IMR-90 (cell line): ENCODE results near the gene GPR157. TPM values are rescaled to one million over a fixed set of nuclear protein-coding genes. Genes with fewer than 3 reads are reported as not detected.

Source experiments
- ATAC-seq: fragments of 200-7000 bp; cut with Tn5 transposase; 2 replicates; pipeline ENCODE4 v1.9.1; 2020; ENCODE audit warnings: low read depth, mild to moderate bottlenecking, moderate library complexity
- BruUV-seq: library from RNA; stranded (reverse); fragments of 400-500 nt; replicated peaks from 2 replicates; lab custom pipeline; 2021; lab: Mats Ljungman, UMichigan
- CTCF ChIA-PET: fragments of 300-600 bp; formaldehyde crosslinking; extraction: SDS; loops from one replicate; lab custom pipeline; 2021; ENCODE audit warnings: antibody characterized with exemption; lab: Yijun Ruan, JAX
- POLR2A ChIA-PET: fragments of 300-600 bp; sonication (Branson Sonifier 250); formaldehyde crosslinking; loops from one replicate; lab custom pipeline; 2022; ENCODE audit warnings: antibody characterized with exemption; ENCODE audit not compliant: unreplicated experiment; lab: Charles Lee
- DNase-seq: peaks from one replicate; pipeline ENCODE4 v3.0.0; 2013
- H2AFZ ChIP-seq: replicated peaks from 2 replicates; pipeline ENCODE3; 2013; ENCODE audit warnings: low read length, mild to moderate bottlenecking; ENCODE audit not compliant: poor library complexity
- H2AK5ac ChIP-seq: 2 replicates; pipeline ENCODE4 v1.6.1; 2013; ENCODE audit warnings: low read depth, low read length, inconsistent platforms
- H2AK9ac ChIP-seq: replicated peaks from 2 replicates; pipeline ENCODE3; 2013; ENCODE audit warnings: mild to moderate bottlenecking, low read depth, low read length, moderate library complexity; ENCODE audit not compliant: poor library complexity
- H2BK120ac ChIP-seq: 2 replicates; pipeline ENCODE4 v1.6.1; 2013; ENCODE audit warnings: low read depth, low read length, inconsistent platforms
- H2BK15ac ChIP-seq: 3 replicates; pipeline ENCODE4 v1.6.1; 2013; ENCODE audit warnings: low read depth, low read length, inconsistent platforms
- H2BK20ac ChIP-seq: 2 replicates; pipeline ENCODE4 v1.6.1; 2013; ENCODE audit warnings: low read depth, mild to moderate bottlenecking, inconsistent platforms, low read length, moderate library complexity
- H2BK5ac ChIP-seq: 2 replicates; pipeline ENCODE4 v1.6.1; 2013; ENCODE audit warnings: mild to moderate bottlenecking, low read depth, low read length, inconsistent platforms; ENCODE audit not compliant: poor library complexity, severe bottlenecking
- H3K14ac ChIP-seq: replicated peaks from 2 replicates; pipeline ENCODE4 v1.6.1; 2013; ENCODE audit warnings: low read depth, low read length, inconsistent platforms
- H3K18ac ChIP-seq: 2 replicates; pipeline ENCODE4 v1.6.1; 2013; ENCODE audit warnings: low read depth, low read length, control low read depth
- H3K23ac ChIP-seq: 2 replicates; pipeline ENCODE4 v1.6.1; 2013; ENCODE audit warnings: low read depth, low read length, inconsistent platforms
- H3K27ac ChIP-seq: 2 replicates; pipeline ENCODE4 v1.5.1; 2013; ENCODE audit warnings: mild to moderate bottlenecking, control low read depth, low read length; ENCODE audit not compliant: insufficient read depth
- H3K27me3 ChIP-seq: 2 replicates; pipeline ENCODE4 v1.6.1; 2013; ENCODE audit warnings: low read length; ENCODE audit not compliant: control insufficient read depth, insufficient read depth
- H3K36me3 ChIP-seq: 2 replicates; pipeline ENCODE4 v1.6.1; 2013; ENCODE audit warnings: low read length, mixed read lengths; ENCODE audit not compliant: control insufficient read depth, insufficient read depth
- H3K4ac ChIP-seq: 2 replicates; pipeline ENCODE4 v1.6.1; 2013; ENCODE audit warnings: low read depth, low read length, inconsistent platforms
- H3K4me1 ChIP-seq: 2 replicates; pipeline ENCODE4 v1.6.1; 2013; ENCODE audit warnings: low read length, mixed read lengths; ENCODE audit not compliant: control insufficient read depth, insufficient read depth
- H3K4me2 ChIP-seq: 2 replicates; pipeline ENCODE4 v1.6.1; 2013; ENCODE audit warnings: low read depth, mild to moderate bottlenecking, control low read depth, low read length, moderate library complexity
- H3K4me3 ChIP-seq: 2 replicates; pipeline ENCODE4 v1.5.1; 2013; ENCODE audit warnings: low read depth, mild to moderate bottlenecking, control low read depth, low read length, moderate library complexity; ENCODE audit not compliant: insufficient read depth
- H3K56ac ChIP-seq: 2 replicates; pipeline ENCODE4 v1.6.1; 2013; ENCODE audit warnings: low read length, inconsistent platforms; ENCODE audit not compliant: insufficient read depth; ENCODE audit errors: extremely low read depth
- H3K79me1 ChIP-seq, 2 experiments: 2 replicates each; pipeline ENCODE4 v1.6.1; 2013; ENCODE audit warnings: low read length in 2 of 2, inconsistent platforms in 1 of 2, low read depth in 1 of 2
- H3K9ac ChIP-seq: 2 replicates; pipeline ENCODE4 v1.6.1; 2013; ENCODE audit warnings: low read depth, low read length, control low read depth
- H3K9me1 ChIP-seq: 2 replicates; pipeline ENCODE4 v1.6.1; 2013; ENCODE audit warnings: low read length, inconsistent platforms; ENCODE audit not compliant: insufficient read depth
- H3K9me3 ChIP-seq: 2 replicates; pipeline ENCODE4 v1.6.1; 2013; ENCODE audit warnings: low read length; ENCODE audit not compliant: control insufficient read depth, insufficient read depth
- H4K20me1 ChIP-seq: 2 replicates; pipeline ENCODE4 v1.6.1; 2013; ENCODE audit warnings: low read length, inconsistent platforms; ENCODE audit not compliant: insufficient read depth
- H4K5ac ChIP-seq: 2 replicates; pipeline ENCODE4 v1.6.1; 2013; ENCODE audit warnings: mild to moderate bottlenecking, low read depth, low read length, control low read depth
- H4K8ac ChIP-seq, 2 experiments: 2 replicates each; pipeline ENCODE4 v1.6.1; 2013; ENCODE audit warnings: low read depth in 2 of 2, low read length in 2 of 2, control low read depth in 1 of 2, inconsistent platforms in 1 of 2
- H4K91ac ChIP-seq: 2 replicates; pipeline ENCODE4 v1.6.1; 2013; ENCODE audit warnings: low read depth, low read length, inconsistent platforms; ENCODE audit not compliant: insufficient read depth
- BHLHE40 ChIP-seq: fragments of 150-350 bp; IDR thresholded peaks from 2 replicates; pipeline ENCODE4 v1.6.1; 2016; ENCODE audit warnings: mild to moderate bottlenecking, low read depth, low read length
- CTCF ChIP-seq: conservative IDR thresholded peaks from 2 replicates; pipeline ENCODE4 v1.5.1; 2012; ENCODE audit warnings: mild to moderate bottlenecking, low read depth, low read length, improper control_type of control experiment
- ELK1 ChIP-seq: fragments of 150-350 bp; IDR thresholded peaks from 2 replicates; pipeline ENCODE4 v1.6.1; 2016; ENCODE audit warnings: low read depth, mild to moderate bottlenecking, low read length, moderate library complexity, borderline replicate concordance
- FOS ChIP-seq: fragments of 150-350 bp; IDR thresholded peaks from 2 replicates; pipeline ENCODE4 v1.6.1; 2016; ENCODE audit warnings: low read depth, low read length
- MAFK ChIP-seq: IDR thresholded peaks from 2 replicates; pipeline ENCODE4 v1.6.1; 2012; ENCODE audit warnings: low read depth, low read length, improper control_type of control experiment
- MAZ ChIP-seq: IDR thresholded peaks from 2 replicates; pipeline ENCODE4 v1.6.1; 2012; ENCODE audit warnings: low read depth, mild to moderate bottlenecking, low read length, improper control_type of control experiment, moderate library complexity, borderline replicate concordance
- MXI1 ChIP-seq: IDR thresholded peaks from 2 replicates; pipeline ENCODE4 v1.6.1; 2012; ENCODE audit warnings: low read depth, mild to moderate bottlenecking, low read length, moderate library complexity, borderline replicate concordance
- POLR2A ChIP-seq: IDR thresholded peaks from 2 replicates; pipeline ENCODE4 v1.6.1; 2012; ENCODE audit warnings: mild to moderate bottlenecking, low read depth, low read length
- RAD21 ChIP-seq: IDR thresholded peaks from 2 replicates; pipeline ENCODE4 v1.6.1; 2012; ENCODE audit warnings: low read length, improper control_type of control experiment
- RCOR1 ChIP-seq: IDR thresholded peaks from 2 replicates; pipeline ENCODE4 v1.6.1; 2012; ENCODE audit warnings: mild to moderate bottlenecking, low read length, improper control_type of control experiment; ENCODE audit not compliant: insufficient replicate concordance
- SMC3 ChIP-seq: fragments of 150-350 bp; IDR thresholded peaks from 2 replicates; pipeline ENCODE4 v1.6.1; 2016; ENCODE audit warnings: low read depth, mild to moderate bottlenecking, antibody characterized with exemption, low read length, moderate library complexity
- USF2 ChIP-seq: fragments of 150-350 bp; IDR thresholded peaks from 2 replicates; pipeline ENCODE4 v1.6.1; 2017; ENCODE audit warnings: mild to moderate bottlenecking, antibody characterized with exemption, low read length, low read depth
- WGBS, 2 experiments: methylation state at CpG; one replicate each; pipeline versions ENCODE4 v1.1.5 to v1.1.7; 2013; ENCODE audit warnings: missing lambda C conversion rate in 2 of 2; ENCODE audit not compliant: insufficient read length in 1 of 2; ENCODE audit errors: extremely low coverage in 2 of 2; 5-methylcytosine and 5-hydroxymethylcytosine counted together
- dilution Hi-C: fragments of 300-500 bp; cut with HindIII; formaldehyde crosslinking; loops from one replicate; pipeline ENCODE4 v1.14.3; 2018; ENCODE audit warnings: low sequenced_read_pairs; ENCODE audit not compliant: unreplicated experiment
- in situ Hi-C: fragments of 300-500 bp; cut with MboI; formaldehyde crosslinking; loops from 3 replicates; pipeline ENCODE4 v1.14.3; 2019; ENCODE audit warnings: low sequenced_read_pairs, inconsistent platforms, mixed read lengths
- intact Hi-C: fragments of 100-400 bp; cut with micrococcal nuclease; formaldehyde crosslinking; loops from 2 replicates; pipeline ENCODE4 v1.10.0; 2022
- polyA plus RNA-seq, 3 experiments: library from polyadenylated mRNA; depleted of rRNA; stranded (reverse); fragments of >200 nt; gene quantifications; 2 replicates each; pipeline ENCODE4 v1.2.3, GENCODE V29; 2012; ENCODE audit warnings: low replicate concordance in 1 of 3
- total RNA-seq: library from RNA; depleted of rRNA; stranded (reverse); fragments of >200 nt; gene quantifications from 2 replicates; pipeline ENCODE4 v1.2.3, GENCODE V29; 2012

The GPR157 gene
- total and polyA plus RNA-seq, 2 of the 4 experiments (the other 2 are of a cell fraction), result 1.8 to 2.7 TPM

GRCh38 chr1:9051379-9051778 is 77.5 kb downstream of the GPR157 start:
- Histone ChIP-seq H3K36me3 (no peaks in the 10 kb centered on the region), H3K4me2 (no peak overlapping the region), H3K23ac (no peak overlapping the region), H2AK9ac (no peak overlapping the region), H3K4me1 (no peaks in the 10 kb centered on the region), H4K91ac (no peak overlapping the region), H3K79me1 (no peaks in the 10 kb centered on the region), H3K18ac (no peak overlapping the region), H3K27me3 (peaks cover 33% of the 10 kb centered on the region), H4K5ac (no peak overlapping the region), H3K4ac (no peak overlapping the region), H2BK20ac (no peak overlapping the region), H3K9ac (no peak overlapping the region), H3K9me3 (no peaks in the 10 kb centered on the region), H2AK5ac (no peak overlapping the region), H2BK120ac (no peak overlapping the region), H2AFZ (no peak overlapping the region), H2BK5ac (no peak overlapping the region), H2BK15ac (no peak overlapping the region), H4K20me1 (no peaks in the 10 kb centered on the region), H3K14ac (no peak overlapping the region), H4K8ac (no peak overlapping the region), H3K56ac (no peak overlapping the region), H3K4me3 (no peak overlapping the region), H3K9me1 (no peaks in the 10 kb centered on the region), H3K27ac (no peak overlapping the region)
- POLR2A ChIA-PET, result no interaction called here
- intact Hi-C loops (no loop called here), in situ Hi-C loops (no loop called here), dilution Hi-C loops (no loop called here)
- no peak for DNase-seq
- no CpG with 5 or more reads among the region's 1 CpG for WGBS, 2 experiments
- TF ChIP-seq MAFK (no peak), RAD21 (no peak), SMC3 (no peak), MAZ (no peak), USF2 (no peak), MXI1 (no peak), BHLHE40 (no peak), RCOR1 (no peak), ELK1 (no peak), POLR2A (no peak), FOS (no peak), CTCF (no peak)
- BruUV-seq, result no TSS peak
- CTCF ChIA-PET, result no interaction called here
- no peak for ATAC-seq
